ENCODE measurements around the gene ERVFRD-1.

Gene ERVFRD-1

GRCh38 chr6:11113038-11113437 lies 1.5 kb upstream of the ERVFRD-1 start:
- TF ChIP-seq CTCF (IDR thresholded peaks at IDR 0.05; ENCODE audit: borderline replicate concordance, insufficient read depth, low read depth, low read length): no peak
- H3K4me3 ChIP-seq (ENCODE audit: low read depth, low read length): no peak overlapping the region

- H3K4me3 ChIP-seq (ENCODE audit: low read depth, low read length): no peak overlapping the region
- TF ChIP-seq CTCF (IDR thresholded peaks at IDR 0.05; ENCODE audit: borderline replicate concordance, insufficient read depth, low read depth, low read length): no peak
Observed at GRCh38 chr6:11111769-11112437, 378 bp upstream of the ERVFRD-1 start.

GRCh38 chr6:11108726-11109125 lies 2.8 kb downstream of the ERVFRD-1 start:
- no peak for TF ChIP-seq CTCF (IDR thresholded peaks at IDR 0.05; ENCODE audit: borderline replicate concordance, insufficient read depth, low read depth, low read length)
- H3K4me3 ChIP-seq (ENCODE audit: low read depth, low read length): no peak overlapping the region

DNA sequence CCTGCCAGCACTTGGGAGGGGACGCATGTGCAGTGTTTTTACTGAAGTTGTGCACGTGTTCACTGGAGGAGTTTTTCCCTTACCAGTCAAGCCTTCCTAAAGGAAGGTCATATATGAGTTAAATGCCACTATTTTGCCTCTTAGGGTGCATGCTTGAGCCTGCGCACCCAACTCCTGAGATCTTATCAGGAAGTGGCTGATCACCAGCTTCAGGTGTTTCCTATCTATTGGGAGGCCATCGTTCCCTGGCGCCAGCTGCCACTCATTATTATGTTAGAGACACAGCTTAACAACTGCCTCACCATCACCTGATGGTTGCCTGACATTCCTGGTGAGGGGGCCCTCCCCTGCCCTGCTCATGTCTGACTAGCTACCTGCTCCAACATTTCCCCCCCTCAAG lies 8.5 kb downstream of the ERVFRD-1 start:
- no peak overlapping the region for H3K4me3 ChIP-seq (ENCODE audit: low read depth, low read length)

DNA sequence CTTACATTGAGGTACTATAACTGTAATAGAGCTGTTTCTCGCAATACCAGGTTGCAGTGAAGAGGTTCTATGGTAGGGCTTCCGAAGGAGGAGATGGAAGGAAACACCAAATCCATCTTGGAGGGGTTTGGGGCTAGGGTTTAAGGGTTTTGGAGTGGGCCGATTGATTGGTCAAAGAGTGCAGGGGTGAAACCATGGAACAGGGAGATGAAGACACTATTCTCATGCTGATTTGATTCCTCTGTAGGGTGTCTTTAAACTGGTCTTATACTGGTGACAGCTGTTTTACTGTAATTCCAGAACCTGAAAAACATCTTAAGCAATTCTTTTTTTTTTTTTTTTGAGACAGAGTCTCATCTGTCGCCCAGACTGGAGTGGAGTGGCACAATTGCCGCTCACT lies 10.1 kb downstream of the ERVFRD-1 start:
- TF ChIP-seq CTCF (IDR thresholded peaks at IDR 0.05; ENCODE audit: borderline replicate concordance, insufficient read depth, low read depth, low read length): no peak
- H3K4me3 ChIP-seq (ENCODE audit: low read depth, low read length): no peak overlapping the region

More for the DNA sequence above, 8.5 kb downstream of the ERVFRD-1 start:
- no peak for TF ChIP-seq CTCF (IDR thresholded peaks at IDR 0.05; ENCODE audit: borderline replicate concordance, insufficient read depth, low read depth, low read length)

GRCh38 chr6:11098004-11098403 lies 13.5 kb downstream of the ERVFRD-1 start:
- no peak overlapping the region for H3K4me3 ChIP-seq (ENCODE audit: low read depth, low read length)
- no peak for TF ChIP-seq CTCF (IDR thresholded peaks at IDR 0.05; ENCODE audit: borderline replicate concordance, insufficient read depth, low read depth, low read length)

GRCh38 chr6:11097476-11097875 lies 14.0 kb downstream of the ERVFRD-1 start:
- no peak for TF ChIP-seq CTCF (IDR thresholded peaks at IDR 0.05; ENCODE audit: borderline replicate concordance, insufficient read depth, low read depth, low read length)

More at GRCh38 chr6:11097476-11097875, 14.0 kb downstream of the ERVFRD-1 start:
- no peak overlapping the region for H3K4me3 ChIP-seq (ENCODE audit: low read depth, low read length)

Data from GM12875 (cell line).